Measurements from ENCODE around the gene FBP2. TPM values are rescaled to one million over a fixed set of nuclear protein-coding genes. Genes with fewer than 3 reads are reported as not detected.
"Not testable (repeated sequence)": the region's sequence is repeated elsewhere in the genome, so short reads cannot be mapped to it uniquely, and the experiment has no call there.

FBP2 gene
- total and polyA plus RNA-seq, 4 donors = 0.14 to 8.0 TPM; not detected in 2

DNA sequence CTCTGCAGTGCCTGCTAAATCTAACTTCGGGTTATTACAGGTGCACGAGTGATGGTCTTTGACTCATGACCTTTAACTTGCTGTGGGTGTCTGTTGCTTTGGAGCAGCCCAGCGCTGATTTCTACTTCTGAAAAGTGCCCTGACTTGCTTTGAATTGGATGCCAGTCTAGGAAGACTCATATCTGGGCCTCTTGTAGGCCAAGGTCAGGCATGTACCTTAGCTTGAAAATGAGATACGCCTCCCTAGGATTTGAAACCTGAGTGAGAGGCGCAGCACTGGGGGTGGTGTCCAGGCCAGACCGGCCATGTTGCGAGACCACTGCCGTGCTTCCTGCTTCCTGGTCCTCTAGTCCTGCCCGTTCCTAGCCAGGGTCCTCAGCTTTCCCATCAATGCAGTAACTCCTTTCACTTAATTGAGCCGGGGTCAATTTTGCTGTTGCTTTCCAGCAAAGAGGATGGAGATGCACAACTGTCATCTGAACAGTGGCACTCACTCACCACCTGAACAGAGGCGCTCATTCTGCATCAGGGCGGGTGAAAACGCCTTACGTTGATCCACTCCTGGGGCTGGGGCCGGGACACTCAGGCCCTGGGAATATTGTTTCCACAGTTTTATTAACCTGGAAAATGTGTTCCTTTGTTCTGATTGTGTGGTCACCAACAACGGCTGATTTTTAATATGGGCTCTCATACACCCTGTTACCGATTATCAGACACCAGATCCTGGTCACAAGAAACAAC, 24.5 kb downstream of the FBP2 start:
- no peak overlapping the region for H3K27ac ChIP-seq (ENCODE audit: low read depth, low read length)
- no peak for DNase-seq (ENCODE audit: low read depth in 4 of 6, low spot score in 6 of 6)
- WGBS (ENCODE audit: insufficient coverage) = 92% methylated on average over 11 of the region's 17 CpGs
- no peaks in the 10 kb centered on the region for H3K9me3 ChIP-seq (ENCODE audit: control insufficient read depth, insufficient read depth, low read length)
- no peaks in the 10 kb centered on the region for H3K27me3 ChIP-seq (ENCODE audit: control insufficient read depth, insufficient read depth, low read length)
- H3K4me1 ChIP-seq (ENCODE audit: control insufficient read depth, insufficient read depth, low read length) = no peaks in the 10 kb centered on the region
- no peaks in the 10 kb centered on the region for H3K36me3 ChIP-seq (ENCODE audit: control insufficient read depth, insufficient read depth, low read length)
- H3K4me3 ChIP-seq (ENCODE audit: low read depth, low read length) = no peak overlapping the region

DNA sequence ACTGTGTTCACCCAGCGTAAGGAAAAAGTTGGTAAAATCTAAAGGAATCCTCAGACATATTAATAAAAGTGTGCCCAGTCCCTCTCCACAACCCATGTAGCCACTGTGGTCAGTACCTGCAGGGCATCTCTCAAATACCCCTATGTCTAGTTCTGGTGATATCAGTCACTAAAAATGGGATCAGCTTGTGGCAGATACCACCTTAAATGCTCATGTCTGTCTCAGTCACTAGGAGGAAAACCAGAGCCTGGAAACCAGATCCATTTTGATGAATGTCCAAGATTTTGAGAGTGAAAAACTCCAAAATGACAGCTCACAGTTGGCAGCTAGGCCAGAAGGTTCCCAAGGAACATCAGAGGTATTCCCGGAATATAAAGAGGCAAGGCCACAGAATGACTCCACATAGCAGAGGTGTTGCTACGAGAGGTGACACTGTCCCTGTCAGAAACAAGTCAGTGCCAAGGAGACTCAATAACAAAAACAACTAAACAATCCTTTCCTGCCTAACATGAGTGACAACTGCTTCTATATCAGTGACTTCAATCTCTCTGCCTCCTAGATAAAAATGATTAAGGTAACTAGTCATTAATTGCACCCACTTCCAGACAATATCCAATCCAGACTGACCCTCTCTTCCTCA, 25.3 kb downstream of the FBP2 start:
- H3K36me3 ChIP-seq (ENCODE audit: control insufficient read depth, insufficient read depth, low read length) = no peaks in the 10 kb centered on the region
- H3K27me3 ChIP-seq (ENCODE audit: control insufficient read depth, insufficient read depth, low read length) = no peaks in the 10 kb centered on the region
- no peak for DNase-seq (ENCODE audit: low read depth in 4 of 6, low spot score in 6 of 6)
- 64% methylated on average over 2 of the region's 3 CpGs for WGBS (ENCODE audit: insufficient coverage)
- H3K27ac ChIP-seq (ENCODE audit: low read depth, low read length) = no peak overlapping the region
- no peak overlapping the region for H3K4me3 ChIP-seq (ENCODE audit: low read depth, low read length)
- H3K9me3 ChIP-seq (ENCODE audit: control insufficient read depth, insufficient read depth, low read length) = no peaks in the 10 kb centered on the region
- no peaks in the 10 kb centered on the region for H3K4me1 ChIP-seq (ENCODE audit: control insufficient read depth, insufficient read depth, low read length)

DNA sequence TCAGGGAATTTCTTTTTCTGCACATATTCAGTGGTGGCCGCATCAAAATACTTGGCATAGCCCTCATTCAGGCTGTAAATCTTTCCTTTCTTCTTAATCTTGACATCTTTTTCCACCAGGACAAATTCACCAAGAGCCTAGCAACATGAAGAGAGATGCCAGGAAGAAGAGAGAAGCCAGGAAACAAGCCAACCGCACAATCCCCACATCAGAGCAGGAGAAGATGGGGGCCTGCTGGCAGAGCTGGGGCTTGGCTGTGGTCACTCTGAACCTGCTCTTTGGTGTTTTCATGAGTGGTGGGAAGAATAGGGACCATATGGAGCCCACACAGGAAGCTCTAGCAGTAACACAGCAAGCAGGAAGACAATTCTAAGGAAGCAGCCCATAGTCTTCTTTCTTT, 26.4 kb downstream of the FBP2 start:
- Histone ChIP-seq H3K4me1 (ENCODE audit: control insufficient read depth, insufficient read depth, low read length) (no peaks in the 10 kb centered on the region), H3K9me3 (ENCODE audit: control insufficient read depth, insufficient read depth, low read length) (no peaks in the 10 kb centered on the region), H3K27me3 (ENCODE audit: control insufficient read depth, insufficient read depth, low read length) (no peaks in the 10 kb centered on the region), H3K4me3 (ENCODE audit: low read depth, low read length) (no peak overlapping the region), H3K36me3 (ENCODE audit: control insufficient read depth, insufficient read depth, low read length) (no peaks in the 10 kb centered on the region), H3K27ac (ENCODE audit: low read depth, low read length) (no peak overlapping the region)
- DNase-seq (ENCODE audit: low read depth in 4 of 6, low spot score in 6 of 6) = peak in 1 of 6 donors; percentile 6
- WGBS (ENCODE audit: insufficient coverage) = no CpG with 5 or more reads among the region's 2 CpGs

DNA sequence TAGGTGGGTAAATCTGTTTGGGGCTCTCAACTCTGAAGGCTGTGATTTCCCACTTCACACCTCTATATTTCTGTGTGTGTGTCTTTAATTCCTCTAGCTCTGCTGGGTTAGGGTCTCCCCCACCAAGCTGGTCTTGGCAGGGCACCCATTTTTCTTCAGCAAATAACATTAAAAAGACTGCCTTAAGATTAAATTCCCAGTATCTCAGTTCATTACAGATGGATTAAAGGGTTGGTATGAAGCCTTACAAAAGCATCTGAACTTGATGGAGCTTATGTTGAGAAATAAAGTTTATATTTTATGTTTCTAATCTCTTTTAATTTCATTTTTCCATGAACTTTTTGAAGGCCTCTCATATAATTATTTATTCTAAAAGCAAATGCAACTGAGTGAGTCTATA, 27.1 kb downstream of the FBP2 start:
- DNase-seq (ENCODE audit: low read depth in 4 of 6, low spot score in 6 of 6) = no peak
- Histone ChIP-seq H3K36me3 (ENCODE audit: control insufficient read depth, insufficient read depth, low read length) (no peaks in the 10 kb centered on the region), H3K27me3 (ENCODE audit: control insufficient read depth, insufficient read depth, low read length) (no peaks in the 10 kb centered on the region), H3K9me3 (ENCODE audit: control insufficient read depth, insufficient read depth, low read length) (no peaks in the 10 kb centered on the region), H3K4me1 (ENCODE audit: control insufficient read depth, insufficient read depth, low read length) (no peaks in the 10 kb centered on the region), H3K27ac (ENCODE audit: low read depth, low read length) (no peak overlapping the region), H3K4me3 (ENCODE audit: low read depth, low read length) (no peak overlapping the region)

DNA sequence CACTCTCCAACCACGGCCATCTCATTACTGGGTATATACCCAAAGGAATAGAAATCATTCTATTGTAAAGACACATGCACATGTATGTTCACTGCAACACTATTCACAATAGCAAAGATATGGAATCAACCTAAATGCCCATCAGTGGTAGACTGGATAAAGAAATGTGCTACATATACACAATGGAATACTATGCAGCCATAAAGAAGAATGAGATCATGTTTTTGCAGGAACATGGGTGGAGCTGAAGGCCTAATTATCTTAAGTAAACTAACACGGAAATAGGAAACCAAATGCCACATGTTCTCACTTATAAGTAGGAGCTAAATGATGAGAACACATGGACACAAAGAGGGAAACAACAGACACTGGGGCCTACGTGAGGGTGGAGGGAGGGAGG, 29.3 kb downstream of the FBP2 start:
- not testable (repeated sequence) for H3K4me3 ChIP-seq (ENCODE audit: low read depth, low read length); H3K4me1 ChIP-seq (ENCODE audit: control insufficient read depth, insufficient read depth, low read length); DNase-seq (ENCODE audit: low read depth in 4 of 6, low spot score in 6 of 6); H3K9me3 ChIP-seq (ENCODE audit: control insufficient read depth, insufficient read depth, low read length); H3K27me3 ChIP-seq (ENCODE audit: control insufficient read depth, insufficient read depth, low read length); H3K27ac ChIP-seq (ENCODE audit: low read depth, low read length); H3K36me3 ChIP-seq (ENCODE audit: control insufficient read depth, insufficient read depth, low read length)
- no CpG with 5 or more reads among the region's 3 CpGs for WGBS (ENCODE audit: insufficient coverage)

DNA sequence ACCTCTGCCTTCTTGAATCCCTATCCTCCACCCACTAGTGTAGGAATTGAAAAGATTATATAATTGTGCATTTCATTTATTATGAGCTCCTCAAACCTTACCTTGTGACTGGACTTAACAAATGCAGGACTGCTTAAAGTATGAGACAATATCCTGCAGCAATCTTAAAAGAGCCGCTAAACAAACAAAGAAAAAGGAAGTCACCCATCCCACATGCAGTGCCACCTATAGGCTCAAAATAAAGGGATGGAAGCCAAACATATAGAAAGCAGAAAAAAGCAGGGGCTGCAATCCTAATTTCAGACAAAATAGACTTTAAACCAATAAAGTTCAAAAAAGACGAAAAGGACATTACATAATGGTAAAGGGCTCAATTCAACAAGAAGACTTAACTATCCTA, 30.1 kb downstream of the FBP2 start:
- Histone ChIP-seq H3K4me1 (ENCODE audit: control insufficient read depth, insufficient read depth, low read length) (no peaks in the 10 kb centered on the region), H3K36me3 (ENCODE audit: control insufficient read depth, insufficient read depth, low read length) (no peaks in the 10 kb centered on the region), H3K9me3 (ENCODE audit: control insufficient read depth, insufficient read depth, low read length) (no peaks in the 10 kb centered on the region), H3K4me3 (ENCODE audit: low read depth, low read length) (no peak overlapping the region), H3K27me3 (ENCODE audit: control insufficient read depth, insufficient read depth, low read length) (no peaks in the 10 kb centered on the region), H3K27ac (ENCODE audit: low read depth, low read length) (no peak overlapping the region)
- DNase-seq (ENCODE audit: low read depth in 4 of 6, low spot score in 6 of 6) = no peak
- no CpG with 5 or more reads among the region's 2 CpGs for WGBS (ENCODE audit: insufficient coverage)

DNA sequence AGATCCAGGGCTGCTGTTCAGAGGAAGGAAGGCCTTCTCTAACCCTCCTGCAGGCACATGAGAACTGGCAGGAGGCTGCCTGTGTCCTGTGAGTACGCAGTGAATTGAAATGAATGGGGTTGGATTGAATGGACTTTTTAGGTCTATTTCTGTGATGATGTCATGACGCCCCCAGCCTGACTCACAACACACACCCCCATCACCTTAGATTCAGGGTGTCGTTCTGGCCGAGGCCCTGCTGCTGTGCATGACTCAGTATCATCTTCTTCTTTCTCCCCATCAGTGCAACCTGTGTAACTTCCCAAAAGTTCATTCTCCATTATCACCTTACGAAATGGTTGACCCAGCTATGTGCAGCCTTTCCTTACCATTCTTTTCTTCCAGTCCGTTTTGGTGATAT, 33.4 kb downstream of the FBP2 start:
- Histone ChIP-seq H3K9me3 (ENCODE audit: control insufficient read depth, insufficient read depth, low read length) (no peaks in the 10 kb centered on the region), H3K4me1 (ENCODE audit: control insufficient read depth, insufficient read depth, low read length) (no peaks in the 10 kb centered on the region), H3K4me3 (ENCODE audit: low read depth, low read length) (no peak overlapping the region), H3K27ac (ENCODE audit: low read depth, low read length) (no peak overlapping the region), H3K27me3 (ENCODE audit: control insufficient read depth, insufficient read depth, low read length) (no peaks in the 10 kb centered on the region), H3K36me3 (ENCODE audit: control insufficient read depth, insufficient read depth, low read length) (no peaks in the 10 kb centered on the region)
- no peak for DNase-seq (ENCODE audit: low read depth in 4 of 6, low spot score in 6 of 6)
- WGBS (ENCODE audit: insufficient coverage) = 100% methylated on average over 3 of the region's 6 CpGs

DNA sequence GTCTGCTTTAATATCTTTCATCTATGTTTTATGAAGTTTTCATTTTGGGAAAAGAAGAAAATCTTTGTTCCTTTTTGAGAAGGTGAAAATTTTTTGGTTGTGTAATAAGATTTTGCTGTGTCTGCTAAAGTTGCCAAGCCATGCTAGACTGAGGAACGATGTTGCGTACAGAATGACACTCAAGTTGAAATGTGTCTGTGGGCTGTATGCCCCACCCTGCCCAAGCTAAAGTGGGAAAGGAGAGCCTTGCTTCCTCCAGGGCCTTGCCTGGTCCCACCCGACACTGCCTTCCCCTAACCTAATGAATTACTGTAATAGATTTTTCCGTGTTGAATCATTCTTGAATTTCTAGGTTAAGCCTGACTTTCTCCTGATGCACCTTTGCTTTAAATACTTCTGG, 36.2 kb downstream of the FBP2 start:
- H3K27me3 ChIP-seq (ENCODE audit: control insufficient read depth, insufficient read depth, low read length) = no peaks in the 10 kb centered on the region
- no peak for DNase-seq (ENCODE audit: low read depth in 4 of 6, low spot score in 6 of 6)
- no peak overlapping the region for H3K4me3 ChIP-seq (ENCODE audit: low read depth, low read length)
- no peak overlapping the region for H3K27ac ChIP-seq (ENCODE audit: low read depth, low read length)
- no peaks in the 10 kb centered on the region for H3K4me1 ChIP-seq (ENCODE audit: control insufficient read depth, insufficient read depth, low read length)
- WGBS (ENCODE audit: insufficient coverage) = 83% methylated on average over 2 of the region's 4 CpGs
- no peaks in the 10 kb centered on the region for H3K36me3 ChIP-seq (ENCODE audit: control insufficient read depth, insufficient read depth, low read length)
- no peaks in the 10 kb centered on the region for H3K9me3 ChIP-seq (ENCODE audit: control insufficient read depth, insufficient read depth, low read length)

DNA sequence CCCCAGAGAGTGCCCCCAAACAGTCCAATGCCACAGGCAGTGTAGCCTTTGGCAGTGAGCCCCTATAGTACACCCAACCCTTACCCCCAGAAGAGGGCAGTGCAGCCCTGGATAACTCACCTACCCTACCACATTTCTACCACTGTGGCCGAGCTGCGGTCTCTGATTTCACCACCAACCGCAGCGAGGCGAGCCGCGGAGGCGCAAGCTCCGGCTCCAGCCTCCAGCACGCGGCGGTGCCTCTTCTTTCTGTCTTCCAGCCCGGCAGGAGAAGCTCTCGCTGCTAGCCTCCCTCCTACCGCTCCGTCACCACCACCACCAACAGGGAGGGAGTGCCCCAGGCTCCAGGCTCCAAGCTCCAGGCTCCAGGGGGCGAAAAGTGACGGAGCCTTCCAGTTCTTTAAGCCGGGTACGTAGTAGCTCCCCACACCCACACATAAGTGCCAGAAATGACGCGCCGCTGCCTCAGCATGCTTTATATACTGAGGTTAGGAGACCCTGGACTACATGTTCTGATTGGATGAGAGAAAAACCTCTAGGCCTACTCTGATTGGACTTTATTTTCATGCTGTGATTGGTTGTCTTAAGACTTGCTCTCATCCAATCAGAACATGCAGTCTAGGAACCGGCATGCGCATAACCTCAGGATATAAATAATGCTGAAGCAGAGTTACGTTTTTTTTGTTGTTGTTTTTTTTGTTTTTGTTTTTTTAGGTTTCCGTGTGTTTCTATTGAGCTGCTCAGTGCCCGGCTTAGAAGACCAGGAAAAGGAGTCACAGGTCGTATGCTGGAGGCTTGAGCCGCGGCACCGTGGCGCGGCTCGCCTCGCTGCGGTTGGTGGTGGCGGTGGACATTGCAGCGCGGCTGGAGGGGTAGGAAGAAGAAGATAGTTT, 38.9 kb downstream of the FBP2 start, which contains the start of gene PCAT7:
TSS of gene PCAT7 (plus strand) at position 645 of the 893 bp plus-strand sequence.
- Histone ChIP-seq H3K27ac (ENCODE audit: low read depth, low read length) (no peak within 1 kb of the TSS), H3K4me3 (ENCODE audit: low read depth, low read length) (no peak within 1 kb of the TSS), H3K9me3 (ENCODE audit: control insufficient read depth, insufficient read depth, low read length) (no peaks in the 10 kb centered on the region), H3K27me3 (ENCODE audit: control insufficient read depth, insufficient read depth, low read length) (no peaks in the 10 kb centered on the region), H3K36me3 (ENCODE audit: control insufficient read depth, insufficient read depth, low read length) (no peaks in the 10 kb centered on the region), H3K4me1 (ENCODE audit: control insufficient read depth, insufficient read depth, low read length) (no peaks in the 10 kb centered on the region)
- DNase-seq (ENCODE audit: low read depth in 4 of 6, low spot score in 6 of 6) = no peak
- 91% methylated on average over 30 of the region's 40 CpGs for WGBS (ENCODE audit: insufficient coverage)
